Measurements from ENCODE around the gene SZT2. TPM values are rescaled to one million over a fixed set of nuclear protein-coding genes. Genes with fewer than 3 reads are reported as not detected.
A peak's percentile ranks its signal among the peaks of the same experiment; 100 is the strongest.

Gene SZT2
- total RNA-seq, 1 donor from 2014 or later = 30.0 TPM

- Mint-ChIP-seq H3K4me1 (ENCODE audit: low read depth, unreplicated experiment) (no peaks in the 10 kb centered on the region), H3K27ac (ENCODE audit: unreplicated experiment) (no peak overlapping the region), H3K4me3 (ENCODE audit: unreplicated experiment) (no peak overlapping the region), H3K9me3 (ENCODE audit: unreplicated experiment) (peaks cover 8% of the 10 kb centered on the region), H3K27me3 (ENCODE audit: low read depth, unreplicated experiment) (peaks cover 23% of the 10 kb centered on the region), H3K36me3 (ENCODE audit: low read depth, unreplicated experiment) (no peaks in the 10 kb centered on the region)
- Histone ChIP-seq H3K9ac (ENCODE audit: low read length) (no peak overlapping the region), H3K27me3 (ENCODE audit: insufficient read depth, low read length) (no peaks in the 10 kb centered on the region), H3K4me1 (ENCODE audit: insufficient read depth, low read length) (no peaks in the 10 kb centered on the region), H3K4me2 (ENCODE audit: low read length) (no peak overlapping the region), H3K36me3 (ENCODE audit: insufficient read depth, low read length) (no peaks in the 10 kb centered on the region), H3K4me3 (ENCODE audit: insufficient read depth, low read depth, low read length) (no peak overlapping the region), H3K9me3 (ENCODE audit: insufficient read depth, low read depth, low read length) (no peaks in the 10 kb centered on the region), H2AFZ (ENCODE audit: low read depth, low read length) (no peak overlapping the region), H3K27ac (ENCODE audit: low read depth, low read length) (no peak overlapping the region), H4K20me1 (ENCODE audit: insufficient read depth, low read length) (no peaks in the 10 kb centered on the region), H3K79me2 (ENCODE audit: insufficient read depth, low read length) (no peaks in the 10 kb centered on the region)
- FAIRE-seq (no peak), DNase-seq (ENCODE audit: low read depth) (no peak)
- TF ChIP-seq, protein P1, sequence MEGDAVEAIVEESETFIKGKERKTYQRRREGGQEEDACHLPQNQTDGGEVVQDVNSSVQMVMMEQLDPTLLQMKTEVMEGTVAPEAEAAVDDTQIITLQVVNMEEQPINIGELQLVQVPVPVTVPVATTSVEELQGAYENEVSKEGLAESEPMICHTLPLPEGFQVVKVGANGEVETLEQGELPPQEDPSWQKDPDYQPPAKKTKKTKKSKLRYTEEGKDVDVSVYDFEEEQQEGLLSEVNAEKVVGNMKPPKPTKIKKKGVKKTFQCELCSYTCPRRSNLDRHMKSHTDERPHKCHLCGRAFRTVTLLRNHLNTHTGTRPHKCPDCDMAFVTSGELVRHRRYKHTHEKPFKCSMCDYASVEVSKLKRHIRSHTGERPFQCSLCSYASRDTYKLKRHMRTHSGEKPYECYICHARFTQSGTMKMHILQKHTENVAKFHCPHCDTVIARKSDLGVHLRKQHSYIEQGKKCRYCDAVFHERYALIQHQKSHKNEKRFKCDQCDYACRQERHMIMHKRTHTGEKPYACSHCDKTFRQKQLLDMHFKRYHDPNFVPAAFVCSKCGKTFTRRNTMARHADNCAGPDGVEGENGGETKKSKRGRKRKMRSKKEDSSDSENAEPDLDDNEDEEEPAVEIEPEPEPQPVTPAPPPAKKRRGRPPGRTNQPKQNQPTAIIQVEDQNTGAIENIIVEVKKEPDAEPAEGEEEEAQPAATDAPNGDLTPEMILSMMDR (IDR thresholded peaks at IDR 0.05; ENCODE audit: insufficient read depth, low read depth, low read length) = no peak
- no peak for TF ChIP-seq EZH2 (IDR thresholded peaks at IDR 0.05; ENCODE audit: insufficient read depth, low read length)
These were observed 113.8 kb downstream of the SZT2 start for GRCh38 chr1:43503534-43503933.

Small RNA genes within 50 kb of the gene (microRNA-seq; reads per million reads assigned to microRNA genes)
- gene MIR6734 (8.5 reads per million, percentile 31 among the genes with 10 or more reads in this experiment), gene MIR6735 (9.0 reads per million, percentile 33 among the genes with 10 or more reads in this experiment)

Other genes starting within 250 kb of the SZT2 start
- 70.1 and 81.6 TPM in 2 replicates for gene EBNA1BP2, start 217.6 kb upstream of the SZT2 start, total RNA-seq
- 0.18 and 0.29 TPM in 2 replicates for gene CFAP57, start 217.6 kb upstream of the SZT2 start, total RNA-seq
- 0.36 and 0.64 TPM in 2 replicates for gene TMEM125, start 119.9 kb upstream of the SZT2 start, total RNA-seq
- gene C1orf210, start 104.3 kb upstream of the SZT2 start, total RNA-seq = 0.50 and 0.84 TPM in 2 replicates
- 0.87 and 0.98 TPM in 2 replicates for gene TIE1, start 88.9 kb upstream of the SZT2 start, total RNA-seq
- not detected in 2 replicates for gene MPL, start 52.1 kb upstream of the SZT2 start, total RNA-seq
- 7.0 and 14.5 TPM in 2 replicates for gene CDC20, start 30.9 kb upstream of the SZT2 start, total RNA-seq
- 124 and 131 TPM in 2 replicates for gene ELOVL1, start 21.9 kb upstream of the SZT2 start, total RNA-seq
- gene MED8, start 99 bp upstream of the SZT2 start, total RNA-seq = 54.5 and 57.1 TPM in 2 replicates
- 24.2 and 31.0 TPM in 2 replicates for gene HYI, start 64.0 kb downstream of the SZT2 start, total RNA-seq
- 231 and 275 TPM in 2 replicates for gene PTPRF, start 141.0 kb downstream of the SZT2 start, total RNA-seq